ENCODE data around the gene SOX4. TPM values are rescaled to one million over a fixed set of nuclear protein-coding genes. Genes with fewer than 3 reads are reported as not detected.

Gene SOX4
- total RNA-seq, 2 donors from 2014 or later: 95.9 to 96.7 TPM

DNA sequence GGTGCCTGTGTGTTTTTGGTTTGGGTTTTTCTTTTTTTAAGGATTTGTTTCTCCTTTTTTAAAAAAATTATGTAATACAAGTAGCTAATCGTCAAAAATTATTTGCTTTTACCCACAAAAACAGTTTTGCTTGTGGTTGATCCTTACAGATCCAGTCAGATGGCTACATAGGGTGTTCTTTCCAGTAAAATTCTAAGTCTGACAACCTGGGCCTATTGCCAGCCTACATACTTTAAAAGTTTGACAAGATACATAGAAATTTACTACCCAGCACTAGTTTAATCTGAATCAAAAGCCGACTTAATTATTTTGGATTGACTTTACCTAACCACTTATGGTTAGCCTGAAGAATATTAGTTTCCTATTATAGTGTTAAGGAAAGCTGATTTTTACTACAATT lies 2.1 kb upstream of the SOX4 start:
- WGBS, 2 experiments (ENCODE audit: insufficient coverage in 1 of 2, insufficient read length in 1 of 2): 96 to 100% methylated on average over 1 to 2 of the region's 2 CpGs
- TF ChIP-seq, protein P1, sequence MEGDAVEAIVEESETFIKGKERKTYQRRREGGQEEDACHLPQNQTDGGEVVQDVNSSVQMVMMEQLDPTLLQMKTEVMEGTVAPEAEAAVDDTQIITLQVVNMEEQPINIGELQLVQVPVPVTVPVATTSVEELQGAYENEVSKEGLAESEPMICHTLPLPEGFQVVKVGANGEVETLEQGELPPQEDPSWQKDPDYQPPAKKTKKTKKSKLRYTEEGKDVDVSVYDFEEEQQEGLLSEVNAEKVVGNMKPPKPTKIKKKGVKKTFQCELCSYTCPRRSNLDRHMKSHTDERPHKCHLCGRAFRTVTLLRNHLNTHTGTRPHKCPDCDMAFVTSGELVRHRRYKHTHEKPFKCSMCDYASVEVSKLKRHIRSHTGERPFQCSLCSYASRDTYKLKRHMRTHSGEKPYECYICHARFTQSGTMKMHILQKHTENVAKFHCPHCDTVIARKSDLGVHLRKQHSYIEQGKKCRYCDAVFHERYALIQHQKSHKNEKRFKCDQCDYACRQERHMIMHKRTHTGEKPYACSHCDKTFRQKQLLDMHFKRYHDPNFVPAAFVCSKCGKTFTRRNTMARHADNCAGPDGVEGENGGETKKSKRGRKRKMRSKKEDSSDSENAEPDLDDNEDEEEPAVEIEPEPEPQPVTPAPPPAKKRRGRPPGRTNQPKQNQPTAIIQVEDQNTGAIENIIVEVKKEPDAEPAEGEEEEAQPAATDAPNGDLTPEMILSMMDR (conservative IDR thresholded peaks at IDR 0.05): no peak

DNA sequence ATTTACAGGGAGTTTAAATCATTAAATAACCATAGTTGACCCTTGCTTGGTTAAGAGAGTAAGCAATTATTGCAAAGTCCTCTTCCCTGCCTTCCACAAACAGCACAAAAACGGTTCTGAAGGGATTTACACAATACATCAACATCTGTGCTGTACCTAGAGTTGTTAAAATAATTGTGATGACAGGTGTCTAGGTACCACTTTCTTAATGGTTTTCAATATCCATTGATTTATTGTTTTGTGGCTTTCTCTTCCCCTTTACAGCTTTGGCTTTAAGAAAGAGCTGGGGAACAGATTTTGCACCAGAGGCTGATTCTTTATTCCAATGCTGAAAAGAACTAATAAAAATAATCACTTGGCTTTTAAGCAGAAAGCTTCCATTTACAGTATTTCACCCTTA lies 598 bp upstream of the SOX4 start:
- peak overlapping the region; percentile 11 for H3K9ac ChIP-seq (ENCODE audit: extremely low read depth, low read length, poor library complexity, severe bottlenecking)
- WGBS, 2 experiments (ENCODE audit: insufficient coverage in 1 of 2, insufficient read length in 1 of 2): no CpG with 5 or more reads among the region's 1 CpG
- H3K4me3 Mint-ChIP-seq: no peak overlapping the region

More for the DNA sequence above, 2.1 kb upstream of the SOX4 start:
- H3K4me3 ChIP-seq (ENCODE audit: low read length): no peak overlapping the region
- H3K27ac ChIP-seq (ENCODE audit: low read depth, low read length): no peak overlapping the region
- H3K27me3 ChIP-seq (ENCODE audit: control insufficient read depth, insufficient read depth, low read length, poor library complexity, severe bottlenecking): peaks cover 5% of the 10 kb centered on the region
- Mint-ChIP-seq H3K4me3 (no peak overlapping the region), H3K27me3 (ENCODE audit: insufficient read depth) (peaks cover 9% of the 10 kb centered on the region), H3K27ac (no peak overlapping the region), H3K36me3 (ENCODE audit: low read depth) (peaks cover 13% of the 10 kb centered on the region), H3K4me1 (peaks cover 11% of the 10 kb centered on the region), H3K9me3 (no peaks in the 10 kb centered on the region)
- no peaks in the 10 kb centered on the region for H3K4me1 ChIP-seq (ENCODE audit: control insufficient read depth, insufficient read depth, low read length)
- DNase-seq: no peak
- no peak overlapping the region for H3K9ac ChIP-seq (ENCODE audit: extremely low read depth, low read length, poor library complexity, severe bottlenecking)
- no peaks in the 10 kb centered on the region for H3K36me3 ChIP-seq (ENCODE audit: control insufficient read depth, insufficient read depth, low read length)
- H3K9me3 ChIP-seq (ENCODE audit: control insufficient read depth, low read length): no peaks in the 10 kb centered on the region

DNA sequence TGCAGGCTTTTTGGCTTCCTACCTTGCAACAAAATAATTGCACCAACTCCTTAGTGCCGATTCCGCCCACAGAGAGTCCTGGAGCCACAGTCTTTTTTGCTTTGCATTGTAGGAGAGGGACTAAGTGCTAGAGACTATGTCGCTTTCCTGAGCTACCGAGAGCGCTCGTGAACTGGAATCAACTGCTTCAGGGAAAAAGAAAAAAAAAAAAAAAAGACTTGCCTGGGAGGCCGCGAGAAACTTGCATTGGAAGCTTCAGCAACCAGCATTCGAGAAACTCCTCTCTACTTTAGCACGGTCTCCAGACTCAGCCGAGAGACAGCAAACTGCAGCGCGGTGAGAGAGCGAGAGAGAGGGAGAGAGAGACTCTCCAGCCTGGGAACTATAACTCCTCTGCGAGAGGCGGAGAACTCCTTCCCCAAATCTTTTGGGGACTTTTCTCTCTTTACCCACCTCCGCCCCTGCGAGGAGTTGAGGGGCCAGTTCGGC lies 420 bp downstream of the SOX4 start:
- H3K36me3 ChIP-seq (ENCODE audit: control insufficient read depth, insufficient read depth, low read length): peaks cover 17% of the 10 kb centered on the region
- 0% methylated on average over 7 to 19 of the region's 19 CpGs for whole genome bisulfite sequencing, 2 experiments (ENCODE audit: insufficient coverage in 1 of 2, insufficient read length in 1 of 2)
- TF ChIP-seq, protein P1 (conservative IDR thresholded peaks at IDR 0.05): no peak
- no peaks in the 10 kb centered on the region for H3K9me3 ChIP-seq (ENCODE audit: control insufficient read depth, low read length)
- Mint-ChIP-seq H3K4me1 (peaks cover 17% of the 10 kb centered on the region), H3K27ac (no peak overlapping the region), H3K27me3 (ENCODE audit: insufficient read depth) (no peaks in the 10 kb centered on the region), H3K9me3 (no peaks in the 10 kb centered on the region), H3K36me3 (ENCODE audit: low read depth) (peaks cover 32% of the 10 kb centered on the region), H3K4me3 (no peak overlapping the region)
- H3K9ac ChIP-seq (ENCODE audit: extremely low read depth, low read length, poor library complexity, severe bottlenecking): peak overlapping the region; percentile 80
- no peaks in the 10 kb centered on the region for H3K27me3 ChIP-seq (ENCODE audit: control insufficient read depth, insufficient read depth, low read length, poor library complexity, severe bottlenecking)
- peaks cover 2% of the 10 kb centered on the region for H3K4me1 ChIP-seq (ENCODE audit: control insufficient read depth, insufficient read depth, low read length)
- DNase-seq: no peak
- H3K4me3 ChIP-seq (ENCODE audit: low read length): peak overlapping the region; percentile 92
- H3K27ac ChIP-seq (ENCODE audit: low read depth, low read length): peak overlapping the region; percentile 75

More for the DNA sequence above, 598 bp upstream of the SOX4 start:
- DNase-seq: no peak
- Mint-ChIP-seq H3K27me3 (ENCODE audit: insufficient read depth) (peaks cover 3% of the 10 kb centered on the region), H3K4me1 (peaks cover 9% of the 10 kb centered on the region), H3K36me3 (ENCODE audit: low read depth) (peaks cover 24% of the 10 kb centered on the region), H3K27ac (no peak overlapping the region), H3K9me3 (no peaks in the 10 kb centered on the region)
- TF ChIP-seq, protein P1 (conservative IDR thresholded peaks at IDR 0.05): no peak
- no peaks in the 10 kb centered on the region for H3K4me1 ChIP-seq (ENCODE audit: control insufficient read depth, insufficient read depth, low read length)
- H3K27ac ChIP-seq (ENCODE audit: low read depth, low read length): no peak overlapping the region
- peaks cover 7% of the 10 kb centered on the region for H3K36me3 ChIP-seq (ENCODE audit: control insufficient read depth, insufficient read depth, low read length)
- H3K27me3 ChIP-seq (ENCODE audit: control insufficient read depth, insufficient read depth, low read length, poor library complexity, severe bottlenecking): no peaks in the 10 kb centered on the region
- H3K4me3 ChIP-seq (ENCODE audit: low read length): peak overlapping the region; percentile 92
- no peaks in the 10 kb centered on the region for H3K9me3 ChIP-seq (ENCODE audit: control insufficient read depth, low read length)
